IMR-90 (cell line): ENCODE data around the gene ZNF346.
"Not testable (repeated sequence)": the region's sequence is repeated elsewhere in the genome, so short reads cannot be mapped to it uniquely, and the experiment has no call there.

Experiments
- CEBPB ChIP-seq: IDR thresholded peaks from 2 replicates; pipeline ENCODE4 v1.6.1; 2012; ENCODE audit warnings: low read depth, low read length, improper control_type of control experiment
- CHD1 ChIP-seq: IDR thresholded peaks from 2 replicates; pipeline ENCODE4 v1.6.1; 2012; ENCODE audit warnings: low read depth, low read length, improper control_type of control experiment
- POLR2A ChIP-seq: IDR thresholded peaks from 2 replicates; pipeline ENCODE4 v1.6.1; 2012; ENCODE audit warnings: mild to moderate bottlenecking, low read depth, low read length
- RCOR1 ChIP-seq: IDR thresholded peaks from 2 replicates; pipeline ENCODE4 v1.6.1; 2012; ENCODE audit warnings: mild to moderate bottlenecking, low read length, improper control_type of control experiment; ENCODE audit not compliant: insufficient replicate concordance
- TF ChIP-seq, protein P1 (sequence below): conservative IDR thresholded peaks from 2 replicates; pipeline ENCODE4 v1.5.1; 2012; ENCODE audit warnings: mild to moderate bottlenecking, low read depth, low read length, improper control_type of control experiment

- TF ChIP-seq, protein P1, sequence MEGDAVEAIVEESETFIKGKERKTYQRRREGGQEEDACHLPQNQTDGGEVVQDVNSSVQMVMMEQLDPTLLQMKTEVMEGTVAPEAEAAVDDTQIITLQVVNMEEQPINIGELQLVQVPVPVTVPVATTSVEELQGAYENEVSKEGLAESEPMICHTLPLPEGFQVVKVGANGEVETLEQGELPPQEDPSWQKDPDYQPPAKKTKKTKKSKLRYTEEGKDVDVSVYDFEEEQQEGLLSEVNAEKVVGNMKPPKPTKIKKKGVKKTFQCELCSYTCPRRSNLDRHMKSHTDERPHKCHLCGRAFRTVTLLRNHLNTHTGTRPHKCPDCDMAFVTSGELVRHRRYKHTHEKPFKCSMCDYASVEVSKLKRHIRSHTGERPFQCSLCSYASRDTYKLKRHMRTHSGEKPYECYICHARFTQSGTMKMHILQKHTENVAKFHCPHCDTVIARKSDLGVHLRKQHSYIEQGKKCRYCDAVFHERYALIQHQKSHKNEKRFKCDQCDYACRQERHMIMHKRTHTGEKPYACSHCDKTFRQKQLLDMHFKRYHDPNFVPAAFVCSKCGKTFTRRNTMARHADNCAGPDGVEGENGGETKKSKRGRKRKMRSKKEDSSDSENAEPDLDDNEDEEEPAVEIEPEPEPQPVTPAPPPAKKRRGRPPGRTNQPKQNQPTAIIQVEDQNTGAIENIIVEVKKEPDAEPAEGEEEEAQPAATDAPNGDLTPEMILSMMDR, result not testable (repeated sequence)
- TF ChIP-seq POLR2A, RCOR1, CHD1, CEBPB: not testable (repeated sequence)
Observed at GRCh38 chr5:176983593-176983992, 38.9 kb upstream of the ZNF346 start.
